Epidermal melanocyte (primary cell): Measurements from ENCODE around the gene HOXC5.
A peak's percentile ranks its signal among the peaks of the same experiment; 100 is the strongest.

Experiments
- DNase-seq: peaks from one replicate; pipeline ENCODE4 v3.0.0; 2011; ENCODE audit warnings: low spot score; ENCODE audit not compliant: insufficient read length

The HOXC5 gene

GRCh38 chr12:54032627-54033100 is at the start of gene HOXC5:
TSS of gene HOXC5 (plus strand) at chr12:54033050. CDS start at chr12:54033123, 73 bp downstream.
- peak; percentile 87 for DNase-seq

- DNase-seq, result no peak
Measured at GRCh38 chr12:53983568-53983949, 49.3 kb upstream of the HOXC5 start.

GRCh38 chr12:53983950-53984572 is 48.8 kb upstream of the HOXC5 start:
- no peak for DNase-seq

GRCh38 chr12:53984901-53985691 is 47.8 kb upstream of the HOXC5 start, which contains the start of gene HOXC10:
TSS of gene HOXC10 (plus strand) at chr12:53985146. CDS start at chr12:53985260, 114 bp downstream.
- peak; percentile 98 for DNase-seq

GRCh38 chr12:53985692-53985993 is 47.2 kb upstream of the HOXC5 start:
- no peak for DNase-seq

GRCh38 chr12:53985994-53986685 is 46.7 kb upstream of the HOXC5 start:
- no peak for DNase-seq

- no peak for DNase-seq
Measured at GRCh38 chr12:53986686-53987483, 46.0 kb upstream of the HOXC5 start.

GRCh38 chr12:53987787-53988230 is 45.0 kb upstream of the HOXC5 start:
- DNase-seq, result no peak

- DNase-seq, result no peak
Measured at GRCh38 chr12:53988541-53989226, 44.2 kb upstream of the HOXC5 start.

GRCh38 chr12:53989227-53990113 is 43.4 kb upstream of the HOXC5 start:
- DNase-seq, result no peak

- no peak for DNase-seq
Measured at GRCh38 chr12:53990311-53991076, 42.4 kb upstream of the HOXC5 start.

- no peak for DNase-seq
Measured at GRCh38 chr12:53991077-53991460, 41.8 kb upstream of the HOXC5 start.

GRCh38 chr12:53992377-53992889 is 40.4 kb upstream of the HOXC5 start:
- DNase-seq, result no peak

GRCh38 chr12:53993162-53994008 is 39.5 kb upstream of the HOXC5 start:
- DNase-seq, result no peak

GRCh38 chr12:53994009-53994263 is 38.9 kb upstream of the HOXC5 start:
- DNase-seq, result no peak

GRCh38 chr12:53994264-53995001 is 38.4 kb upstream of the HOXC5 start:
- DNase-seq, result no peak

GRCh38 chr12:53995002-53995377 is 37.9 kb upstream of the HOXC5 start:
- no peak for DNase-seq
